GM23248 (cell line): ENCODE data around the gene NOS2. TPM values are rescaled to one million over a fixed set of nuclear protein-coding genes. Genes with fewer than 3 reads are reported as not detected.

Experiments used
- DNase-seq: peaks from one replicate; pipeline ENCODE4 v3.0.0-alpha.2; 2015
- H2AFZ ChIP-seq: fragments of 200-600 bp; sonication (generic); 2 replicates; pipeline ENCODE4 v1.6.1; 2016; ENCODE audit warnings: antibody characterized with exemption
- H3F3A ChIP-seq: fragments of 200-600 bp; sonication (generic); 2 replicates; pipeline ENCODE4 v1.6.1; 2016; ENCODE audit warnings: mild to moderate bottlenecking, antibody characterized with exemption, mixed run types; ENCODE audit not compliant: insufficient read depth
- H3K27ac ChIP-seq: fragments of 200-600 bp; sonication (generic); 2 replicates; pipeline ENCODE4 v1.5.1; 2016; ENCODE audit warnings: mild to moderate bottlenecking
- H3K27me3 ChIP-seq: fragments of 200-600 bp; sonication (generic); replicated peaks from 2 replicates; pipeline ENCODE4 v1.6.1; 2016; ENCODE audit warnings: mild to moderate bottlenecking; ENCODE audit not compliant: insufficient read depth
- H3K36me3 ChIP-seq: fragments of 200-600 bp; sonication (generic); 2 replicates; pipeline ENCODE4 v1.6.1; 2016; ENCODE audit warnings: low read depth, mild to moderate bottlenecking
- H3K4me1 ChIP-seq: fragments of 200-600 bp; sonication (generic); 2 replicates; pipeline ENCODE4 v1.6.1; 2016; ENCODE audit warnings: mild to moderate bottlenecking; ENCODE audit not compliant: insufficient read depth
- H3K4me2 ChIP-seq: fragments of 200-600 bp; sonication (generic); one replicate; pipeline ENCODE4 v1.6.1; 2016; ENCODE audit warnings: mild to moderate bottlenecking; ENCODE audit not compliant: unreplicated experiment
- H3K4me3 ChIP-seq: fragments of 200-600 bp; sonication (generic); 2 replicates; pipeline ENCODE4 v1.5.1; 2016; ENCODE audit warnings: mild to moderate bottlenecking
- H3K79me2 ChIP-seq: fragments of 200-600 bp; sonication (generic); 2 replicates; pipeline ENCODE4 v1.6.1; 2016; ENCODE audit warnings: mild to moderate bottlenecking; ENCODE audit not compliant: insufficient read depth
- H3K9ac ChIP-seq: fragments of 200-600 bp; sonication (generic); 2 replicates; pipeline ENCODE4 v1.6.1; 2016; ENCODE audit warnings: mild to moderate bottlenecking
- H3K9me2 ChIP-seq: fragments of 200-600 bp; sonication (generic); 2 replicates; pipeline ENCODE4 v1.6.1; 2016; ENCODE audit warnings: mixed run types, mild to moderate bottlenecking, moderate library complexity; ENCODE audit not compliant: insufficient read depth
- H3K9me3 ChIP-seq: fragments of 200-600 bp; sonication (generic); one replicate; pipeline ENCODE4 v1.6.1; 2017; ENCODE audit warnings: low read depth
- H4K20me1 ChIP-seq: fragments of 200-600 bp; sonication (generic); 2 replicates; pipeline ENCODE4 v1.6.0; 2016; ENCODE audit not compliant: insufficient read depth
- EZH2 ChIP-seq: fragments of 200-600 bp; sonication (generic); IDR thresholded peaks from 2 replicates; pipeline ENCODE4 v1.6.1; 2018; ENCODE audit warnings: antibody characterized with exemption, mild to moderate bottlenecking; ENCODE audit not compliant: insufficient read depth, poor library complexity, severe bottlenecking
- EZH2phosphoT487 ChIP-seq: fragments of 200-600 bp; sonication (generic); IDR thresholded peaks from 2 replicates; pipeline ENCODE4 v1.6.1; 2018; ENCODE audit warnings: antibody characterized with exemption, moderate library complexity, mild to moderate bottlenecking, low read depth; ENCODE audit not compliant: insufficient read depth
- WGBS, 2 experiments: methylation state at CpG; one replicate each; pipeline ENCODE4 v1.1.6; 2015 to 2017; ENCODE audit warnings: low lambda C conversion rate in 2 of 2, low coverage in 1 of 2; ENCODE audit errors: missing lambda C conversion rate in 2 of 2; 5-methylcytosine and 5-hydroxymethylcytosine counted together
- in situ Hi-C: fragments of 300-500 bp; cut with MboI; formaldehyde crosslinking; loops from 2 replicates; pipeline ENCODE4 v1.15.0; 2020
- polyA plus RNA-seq: library from polyadenylated mRNA; unstranded; fragments of >200 nt; fragmentation: Nextera tagmentation; extraction: Ambion mirVana; gene quantifications from 2 replicates; pipeline ENCODE4 v1.2.1, GENCODE V29; 2016
- total RNA-seq: library from RNA; depleted of rRNA; stranded (reverse); fragments of >200 nt; shearing (Covaris generic); gene quantifications from 2 replicates; pipeline ENCODE4 v1.2.3, GENCODE V29; 2014

NOS2 gene
- total and polyA plus RNA-seq, 2 experiments from 2014 or later: not detected

DNA sequence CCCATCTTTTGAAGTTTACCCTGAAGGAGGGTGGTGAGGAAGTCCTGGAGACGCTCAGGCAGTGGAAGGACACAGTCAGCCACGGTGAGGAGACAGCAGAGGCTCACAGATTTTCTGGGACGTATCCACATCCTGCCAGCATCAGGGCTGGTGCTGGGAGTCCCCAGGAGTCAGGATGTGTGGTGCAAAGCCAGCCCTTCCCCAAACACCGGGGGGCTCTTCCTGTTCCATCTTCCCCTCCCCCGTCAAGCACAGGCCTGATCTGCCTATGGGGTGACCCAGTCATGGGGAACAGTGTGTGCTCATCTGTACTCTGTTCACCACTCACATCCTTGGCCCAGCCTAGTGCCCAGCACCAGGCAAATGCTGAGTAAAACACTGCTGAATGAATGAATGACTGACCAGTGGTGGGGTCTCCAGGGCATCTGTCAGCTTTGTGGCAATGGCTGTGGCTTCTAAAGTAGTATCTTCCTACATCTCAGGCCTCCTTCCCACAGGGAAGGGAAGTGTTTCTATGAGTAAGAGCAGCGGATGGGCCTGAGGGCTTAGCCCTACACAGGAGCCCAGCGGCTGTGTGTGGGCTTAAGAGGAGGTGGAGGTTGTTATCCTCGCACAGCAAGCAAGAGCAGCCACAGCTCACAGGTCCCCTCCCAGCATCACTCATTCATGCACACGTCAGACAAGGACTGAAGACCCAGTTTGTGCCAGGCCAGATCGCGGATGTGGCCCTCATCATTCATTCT, 23.3 kb downstream of the NOS2 start:
- Histone ChIP-seq H3F3A (no peaks in the 10 kb centered on the region), H3K9ac (no peak overlapping the region), H3K9me3 (no peaks in the 10 kb centered on the region), H3K9me2 (no peaks in the 10 kb centered on the region), H3K36me3 (no peaks in the 10 kb centered on the region), H3K27ac (no peak overlapping the region), H4K20me1 (no peaks in the 10 kb centered on the region), H3K4me3 (no peak overlapping the region), H3K27me3 (no peaks in the 10 kb centered on the region; the same call in 1 of the 2 replicates), H2AFZ (no peak overlapping the region), H3K4me2 (no peak overlapping the region), H3K4me1 (no peaks in the 10 kb centered on the region), H3K79me2 (no peaks in the 10 kb centered on the region)
- in situ Hi-C loops: no loop called here
- TF ChIP-seq EZH2: no peak
- no peak for TF ChIP-seq EZH2phosphoT487
- no peak for DNase-seq
- WGBS, 2 experiments: 68 to 76% methylated on average over 11 of the region's 11 CpGs

DNA sequence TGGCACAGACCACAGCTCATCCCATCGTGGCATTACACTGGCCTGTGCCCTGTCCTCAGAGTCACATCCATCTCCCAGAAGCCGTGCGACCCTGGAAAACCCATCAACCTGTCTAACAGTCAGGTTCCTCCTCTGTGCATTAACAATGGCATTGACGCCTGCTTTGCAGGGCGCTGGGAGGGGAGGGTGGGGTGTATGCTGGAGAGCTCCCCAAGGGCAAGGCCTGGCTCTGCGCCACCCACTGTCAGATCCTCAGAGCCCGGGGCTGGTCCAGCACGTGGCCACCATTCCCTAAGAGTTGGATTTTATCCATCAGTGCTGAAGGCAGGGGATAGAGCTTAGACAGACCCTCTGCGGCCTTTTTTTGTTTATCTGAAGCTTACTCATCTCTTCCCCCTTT, 28.7 kb downstream of the NOS2 start:
- H3K9me3 ChIP-seq: no peaks in the 10 kb centered on the region
- H3K9ac ChIP-seq: no peak overlapping the region
- H3K4me3 ChIP-seq: no peak overlapping the region
- no peak overlapping the region for H2AFZ ChIP-seq
- H3K79me2 ChIP-seq: no peaks in the 10 kb centered on the region
- H3K36me3 ChIP-seq: no peaks in the 10 kb centered on the region
- no peaks in the 10 kb centered on the region for H3K9me2 ChIP-seq
- WGBS, 2 experiments: 49 to 58% methylated on average over 9 of the region's 9 CpGs
- H3K4me1 ChIP-seq: no peaks in the 10 kb centered on the region
- H3F3A ChIP-seq: no peaks in the 10 kb centered on the region
- H4K20me1 ChIP-seq: no peaks in the 10 kb centered on the region
- H3K27me3 ChIP-seq: no peaks in the 10 kb centered on the region
- no peak overlapping the region for H3K4me2 ChIP-seq
- no peak for DNase-seq
- TF ChIP-seq EZH2 (no peak), EZH2phosphoT487 (no peak)
- no peak overlapping the region for H3K27ac ChIP-seq
- in situ Hi-C loops: no loop called here

DNA sequence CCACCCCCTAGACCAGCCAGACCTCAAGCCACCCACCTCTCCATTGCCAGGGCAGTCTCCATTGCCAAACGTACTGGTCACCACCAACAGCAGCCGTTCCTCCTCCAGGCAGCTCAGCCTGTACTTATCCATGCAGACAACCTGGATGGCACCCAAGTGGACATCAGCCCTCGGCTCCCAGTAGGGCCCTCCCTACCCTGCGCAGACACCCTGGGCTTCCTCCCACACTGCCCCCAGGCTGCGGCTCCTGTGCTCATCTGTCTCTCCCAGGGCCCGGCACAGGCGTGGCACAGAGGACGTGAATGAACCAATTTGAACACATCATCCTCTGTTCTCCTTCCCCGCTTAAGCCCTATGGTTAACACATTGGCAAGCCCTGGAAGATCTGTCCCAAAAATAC, 29.5 kb downstream of the NOS2 start:
- Histone ChIP-seq H3K4me2 (no peak overlapping the region), H3K4me1 (no peaks in the 10 kb centered on the region), H3K9ac (no peak overlapping the region), H3K4me3 (no peak overlapping the region), H3K9me2 (no peaks in the 10 kb centered on the region), H3K27me3 (no peaks in the 10 kb centered on the region), H3K27ac (no peak overlapping the region), H3K79me2 (no peaks in the 10 kb centered on the region), H3F3A (no peaks in the 10 kb centered on the region), H2AFZ (no peak overlapping the region), H4K20me1 (no peaks in the 10 kb centered on the region), H3K36me3 (no peaks in the 10 kb centered on the region), H3K9me3 (no peaks in the 10 kb centered on the region)
- TF ChIP-seq EZH2: no peak
- TF ChIP-seq EZH2phosphoT487: no peak
- WGBS, 2 experiments: 70 to 79% methylated on average over 9 of the region's 9 CpGs
- DNase-seq: no peak
- in situ Hi-C loops: no loop called here

DNA sequence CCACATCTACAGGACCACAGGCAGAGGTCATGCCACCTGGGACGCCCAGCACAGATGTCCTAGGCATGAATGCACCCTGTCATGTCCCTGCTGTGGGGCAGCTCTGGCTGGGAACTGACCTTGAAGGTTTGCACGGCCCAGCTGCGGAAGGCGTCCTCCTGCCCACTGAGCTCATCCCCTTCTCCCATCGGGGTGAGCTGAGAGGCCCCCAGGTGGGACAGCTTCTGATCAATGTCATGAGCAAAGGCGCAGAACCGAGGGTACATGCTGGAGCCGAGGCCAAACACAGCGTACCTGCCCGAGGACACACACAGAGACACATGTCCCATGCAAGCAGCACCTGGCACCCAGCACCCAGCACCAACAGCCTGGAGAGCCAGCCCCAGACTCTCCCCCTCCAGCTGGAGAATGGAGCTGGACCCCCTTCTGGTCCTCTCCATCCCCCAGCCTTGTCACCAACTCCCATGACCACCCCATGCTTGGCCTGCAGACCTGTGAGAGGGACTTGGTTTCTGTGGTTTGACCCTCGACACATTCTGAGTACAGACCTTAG, 31.4 kb downstream of the NOS2 start:
- H3K4me2 ChIP-seq: no peak overlapping the region
- H3K27ac ChIP-seq: no peak overlapping the region
- H3K4me3 ChIP-seq: no peak overlapping the region
- no peaks in the 10 kb centered on the region for H3F3A ChIP-seq
- H3K9ac ChIP-seq: no peak overlapping the region
- no peaks in the 10 kb centered on the region for H3K79me2 ChIP-seq
- H3K27me3 ChIP-seq: no peaks in the 10 kb centered on the region
- 50 to 52% methylated on average over 11 of the region's 11 CpGs for WGBS, 2 experiments
- in situ Hi-C loops: no loop called here
- no peaks in the 10 kb centered on the region for H4K20me1 ChIP-seq
- no peak for DNase-seq
- H3K4me1 ChIP-seq: no peaks in the 10 kb centered on the region
- H3K9me3 ChIP-seq: no peaks in the 10 kb centered on the region
- no peak overlapping the region for H2AFZ ChIP-seq
- no peaks in the 10 kb centered on the region for H3K36me3 ChIP-seq
- TF ChIP-seq EZH2phosphoT487: no peak
- TF ChIP-seq EZH2: no peak
- H3K9me2 ChIP-seq: no peaks in the 10 kb centered on the region
